Pancreas (tissue), 10 donors: Measurements from ENCODE around the gene ARHGAP6. TPM values are rescaled to one million over a fixed set of nuclear protein-coding genes. Genes with fewer than 3 reads are reported as not detected.

Source experiments
- ATAC-seq, 4 donors: fragments of 200-7000 bp; cut with Tn5 transposase; one replicate each; pipeline versions ENCODE4 v1.8.0 to v1.9.1; 2020; ENCODE audit warnings: mild to moderate bottlenecking in 4 of 4, moderate library complexity in 4 of 4
- DNase-seq, 6 donors: peaks; one replicate each; pipeline ENCODE4 v3.0.0-alpha.2; 2020
- FAIRE-seq: peaks from 2 replicates; lab custom pipeline; 2012; peaks lifted over from hg19 to GRCh38; lab: Jason Lieb, UNC
- H3K27ac ChIP-seq, 4 donors: fragments of 200-600 bp; sonication (generic); 1 replicate in 3 of 4; 2 replicates in 1 of 4; pipeline versions ENCODE4 v1.5.0 to v1.8.0; 2020
- H3K27me3 ChIP-seq, 4 donors: fragments of 200-600 bp; one replicate each; pipeline ENCODE4 v1.8.0; 2021
- H3K36me3 ChIP-seq, 3 donors: fragments of 200-600 bp; sonication (generic) in 1 of 3; one replicate each; pipeline versions ENCODE4 v1.5.0 to v1.8.0; 2020 to 2021
- H3K4me1 ChIP-seq, 3 donors: fragments of 200-600 bp; one replicate each; pipeline ENCODE4 v1.8.0; 2021
- H3K4me3 ChIP-seq, 4 donors: fragments of 200-600 bp; sonication (generic) in 2 of 4; one replicate each; pipeline versions ENCODE4 v1.5.0 to v1.8.0; 2020 to 2021
- H3K9me3 ChIP-seq, 4 donors: fragments of 200-600 bp; one replicate each; pipeline ENCODE4 v1.8.0; 2021
- CTCF ChIP-seq, 4 donors: fragments of 200-600 bp; sonication (generic) in 3 of 4; IDR thresholded peaks; one replicate each; pipeline versions ENCODE4 v1.5.0 to v1.8.0; 2021; ENCODE audit warnings: antibody characterized with exemption in 4 of 4
- WGBS, 2 donors: extraction: QIAGEN DNeasy Blood & Tissue Kit; methylation state at CpG; one replicate each; pipeline ENCODE4 v1.1.7; 2013; 5-methylcytosine and 5-hydroxymethylcytosine counted together
- intact Hi-C, 3 donors: fragments of 100-400 bp; cut with DNase I; formaldehyde crosslinking; loops; one replicate each; pipeline versions ENCODE4 v1.11.1 to v1.14.2; 2022
- microRNA-seq, 2 donors: library from miRNA; unstranded; fragments of <30 nt; microRNA quantifications; one replicate each; pipeline versions ENCODE4 to v1.1.0, GENCODE V29; 2019 to 2020
- polyA plus RNA-seq, 2 donors: library from polyadenylated mRNA; stranded (reverse); fragments of 200-250 nt; gene quantifications; one replicate each; pipeline ENCODE4 v1.2.3, GENCODE V29; 2013
- total RNA-seq, 6 donors: library from RNA; stranded (reverse); fragmentation: NEBNext Ultra II Directional in 4 of 6; extraction: Animal tissue kit (Norgen Biotek cat#: 25700) in 4 of 6; gene quantifications; one replicate each; pipeline versions ENCODE4 v1.2.1 to v1.2.4, GENCODE V29; 2021 to 2023
- donor health status: healthy with polysubstance abuse.
- donor health status: DM: no; HTN: no; CAD: no; lungs with moderate emphysema.
- donor health status: DM: no; HTN: no; CAD: no.
- donor health status: control.
- donor health status: control.
- donor health status: Bipolar disorder and iron deficiency.
- donor health status: DM: yes; HTN: yes; CAD: no.
- donor health status: DM: no; HTN: no; CAD: no.
- donor health status: DM: no; HTN: no; CAD: no.
- donor health status: DM: yes; HTN: yes; CAD: no.

The ARHGAP6 gene
- total and polyA plus RNA-seq, 8 donors: 0.79 to 3.3 (median 1.1) TPM

GRCh38 chrX:11089802-11090201 is 575.9 kb downstream of the ARHGAP6 start:
- WGBS, 2 donors: 75 to 98% methylated on average over 1 of the region's 1 CpG
- no peaks in the 10 kb centered on the region for H3K9me3 ChIP-seq
- TF ChIP-seq CTCF (IDR thresholded peaks at IDR 0.05): no peak
- H3K36me3 ChIP-seq: no peaks in the 10 kb centered on the region
- H3K4me3 ChIP-seq: no peak overlapping the region
- DNase-seq: no peak
- no peak for ATAC-seq
- no peak for FAIRE-seq
- intact Hi-C loops: no loop called here
- H3K4me1 ChIP-seq: no peaks in the 10 kb centered on the region
- H3K27ac ChIP-seq: no peak overlapping the region
- peaks cover 0 to 4% (median 0%) of the 10 kb centered on the region in 4 donors for H3K27me3 ChIP-seq

Small RNA genes within 50 kb of the gene (microRNA-seq; reads per million reads assigned to microRNA genes)
- gene MIR548AX: 0.59 to 0.77 reads per million in 2 donors

Other genes starting within 250 kb of the ARHGAP6 start
- gene MSL3, start 92.3 kb upstream of the ARHGAP6 start, total RNA-seq: 10 to 100 TPM in 1 of 6 donors, 1 to 10 TPM in 5; 6.5 to 17.3 (median 7.6) TPM
- 10 to 100 TPM; 14.3 to 17.8 TPM for gene MSL3, start 92.3 kb upstream of the ARHGAP6 start, polyA plus RNA-seq